GM18508 (cell line): Measurements from ENCODE around the gene GSE1.
"Not testable (repeated sequence)": the region's sequence is repeated elsewhere in the genome, so short reads cannot be mapped to it uniquely, and the experiment has no call there.

Experiments
- ATAC-seq: cut with Tn5 transposase; IDR thresholded peaks from one replicate; pipeline ENCODE4 v1.9.1; 2021; ENCODE audit warnings: moderate number of reproducible peaks; ENCODE audit not compliant: insufficient read depth, unreplicated experiment

Gene GSE1

GRCh38 chr16:85588562-85589503 lies 24.3 kb upstream of the GSE1 start:
- no peak for ATAC-seq

DNA sequence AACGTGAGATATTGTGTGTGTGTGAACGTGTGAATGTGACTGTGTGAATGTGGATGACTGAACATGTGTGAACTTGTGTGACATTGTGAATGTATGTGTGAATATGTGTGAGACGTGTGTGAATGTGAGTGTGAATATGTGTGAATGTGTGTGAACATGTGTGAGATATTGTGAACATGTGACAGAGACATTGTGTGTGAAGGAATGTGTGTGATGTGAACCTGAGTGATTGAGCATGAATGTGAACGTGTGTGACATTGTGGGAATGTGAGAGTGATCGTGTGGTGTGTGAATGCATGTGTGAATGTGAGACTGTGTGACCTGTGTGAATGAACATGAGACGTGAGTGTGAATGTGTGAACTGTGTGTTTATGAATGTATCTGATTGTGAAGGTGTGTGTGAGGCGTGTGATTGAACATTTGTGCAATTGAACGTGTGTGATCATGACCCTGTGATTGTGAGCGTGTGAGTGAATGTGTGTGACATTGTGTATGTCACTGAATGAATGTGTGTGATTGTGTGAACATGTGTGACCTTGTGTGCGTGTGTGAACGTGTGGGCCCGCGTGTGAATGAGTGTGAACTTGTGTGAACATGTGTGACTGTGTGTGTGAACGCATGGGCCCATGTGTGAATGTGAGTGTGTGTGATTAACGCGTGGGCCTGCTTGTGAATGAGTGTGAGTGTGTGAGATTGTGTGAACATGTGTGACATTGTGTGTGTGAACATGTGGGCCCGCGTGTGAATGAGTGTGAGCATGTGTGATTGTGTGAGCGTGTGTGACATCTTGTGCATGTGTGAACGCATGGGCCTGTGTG lies 23.2 kb upstream of the GSE1 start:
- ATAC-seq: no peak

DNA sequence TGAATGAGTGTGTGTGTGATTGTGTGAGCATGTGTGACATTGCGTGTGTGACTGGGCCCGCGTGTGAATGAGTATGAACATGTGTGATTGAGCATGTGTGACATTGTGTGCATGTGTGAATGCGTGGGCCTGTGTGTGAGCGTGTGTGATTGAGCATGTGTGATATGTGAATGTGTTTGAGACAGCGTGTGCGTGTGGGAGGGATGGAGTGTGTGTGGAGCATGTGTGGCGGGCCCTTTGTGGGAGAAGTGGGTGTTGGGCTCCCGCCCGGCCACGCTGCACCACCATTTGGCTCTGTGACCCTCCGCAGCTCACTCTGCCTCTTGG lies 22.7 kb upstream of the GSE1 start:
- no peak for ATAC-seq

- no peak for ATAC-seq
Measured at GRCh38 chr16:85591381-85591780, 21.7 kb upstream of the GSE1 start.

GRCh38 chr16:85592277-85592676 lies 20.8 kb upstream of the GSE1 start:
- not testable (repeated sequence) for ATAC-seq

- no peak for ATAC-seq
Measured at GRCh38 chr16:85592700-85593493, 20.2 kb upstream of the GSE1 start.

DNA sequence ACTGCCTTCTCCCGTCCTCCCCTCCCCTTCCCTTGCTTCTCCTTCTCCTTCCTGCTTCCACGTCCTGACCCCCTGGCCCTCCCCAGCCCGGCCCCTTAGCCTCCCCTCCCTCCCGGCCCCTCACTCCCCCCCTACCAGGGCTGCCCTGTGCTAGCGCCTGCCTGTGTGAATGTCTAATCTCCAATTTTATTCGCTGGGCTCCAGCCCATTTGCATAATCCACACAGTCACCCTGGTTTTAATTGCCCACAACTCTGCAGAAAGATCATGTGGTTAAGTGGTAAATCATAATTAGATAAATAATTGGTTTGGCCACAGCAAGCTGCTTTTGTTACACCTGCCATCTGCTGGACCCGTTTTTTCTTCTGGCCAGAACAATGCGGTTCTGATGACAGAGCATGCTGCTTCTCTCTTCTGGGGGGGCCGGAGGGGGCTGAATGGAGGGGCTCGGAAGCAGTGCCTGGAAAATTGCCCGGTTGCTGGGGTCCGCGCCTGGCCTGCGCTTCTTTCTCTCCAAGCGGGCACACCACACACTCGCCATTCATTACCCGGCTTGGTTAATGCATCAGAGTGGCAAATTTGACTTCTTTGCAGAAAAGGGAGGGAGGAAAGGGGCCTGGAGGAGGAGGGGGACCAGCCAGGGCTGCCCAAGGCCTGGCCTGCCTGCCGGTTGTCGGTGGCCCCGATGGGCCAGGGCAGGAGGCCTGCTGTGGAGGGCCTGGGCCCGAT lies 19.5 kb upstream of the GSE1 start:
- ATAC-seq: no peak

DNA sequence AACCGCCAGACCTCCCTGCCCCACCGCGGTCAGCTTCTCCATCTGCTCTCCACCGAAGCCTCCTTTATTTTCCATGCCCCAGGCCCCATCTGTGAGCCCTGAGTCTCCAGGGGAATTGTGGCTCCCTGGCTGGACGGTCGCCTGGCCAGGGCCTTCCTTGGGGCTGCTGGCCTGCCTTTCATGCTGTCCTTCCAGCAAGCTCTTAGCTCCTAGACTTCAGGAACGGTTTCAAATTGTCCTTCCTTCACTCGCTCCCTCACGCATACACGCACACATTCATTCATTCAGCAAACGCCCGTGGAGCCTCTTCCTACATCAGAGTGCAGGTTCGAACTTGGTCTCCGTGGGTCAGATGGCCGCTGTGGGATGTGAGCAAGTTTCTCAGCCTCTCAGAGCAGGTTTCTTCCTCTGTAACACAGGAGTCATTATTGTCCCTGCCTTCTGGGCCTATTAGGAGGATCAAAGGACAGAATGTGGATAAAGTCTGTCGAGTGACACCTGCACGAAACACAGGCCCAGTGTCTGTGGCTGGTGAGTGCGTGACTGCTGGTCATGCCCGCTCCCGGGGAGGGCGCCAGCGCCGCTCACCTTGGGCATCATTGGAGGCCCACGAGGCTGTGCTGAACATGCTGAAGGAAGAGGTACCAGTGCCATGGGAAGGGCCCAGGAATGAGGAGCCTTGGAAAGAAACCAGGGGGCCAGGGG lies 18.7 kb upstream of the GSE1 start:
- no peak for ATAC-seq

DNA sequence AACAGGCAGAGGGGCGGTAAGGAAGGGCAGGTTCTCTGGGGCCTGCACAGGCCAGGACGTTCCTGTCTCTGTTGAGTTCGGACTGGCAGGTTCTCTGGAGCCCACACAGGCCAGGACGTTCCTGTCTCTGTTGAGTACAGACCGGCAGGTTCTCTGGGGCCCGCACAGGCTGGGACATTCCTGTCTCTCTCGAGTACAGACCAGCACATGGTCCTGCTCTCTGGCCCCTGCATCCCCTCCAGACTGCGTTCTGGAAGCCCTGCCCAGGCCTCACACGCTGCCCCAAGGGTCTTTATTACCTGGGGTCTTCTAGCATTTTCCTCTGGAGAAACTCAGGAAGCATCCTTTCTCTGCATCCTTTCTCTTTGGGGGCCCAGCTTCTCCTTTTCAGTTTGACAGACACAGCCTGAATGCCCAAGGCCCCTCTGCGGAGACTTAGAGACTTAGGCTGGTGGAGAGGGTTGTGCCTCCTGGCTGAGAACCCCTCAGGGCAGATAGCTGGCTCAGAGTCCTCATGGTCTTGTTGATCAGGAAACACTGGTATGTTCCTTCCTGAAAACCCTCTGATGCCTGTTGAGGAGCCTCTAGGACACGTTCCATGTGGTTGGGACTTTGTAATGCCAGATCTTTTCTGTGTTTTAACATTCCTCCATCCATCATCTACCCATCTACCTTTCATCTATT lies 18.0 kb upstream of the GSE1 start:
- no peak for ATAC-seq

DNA sequence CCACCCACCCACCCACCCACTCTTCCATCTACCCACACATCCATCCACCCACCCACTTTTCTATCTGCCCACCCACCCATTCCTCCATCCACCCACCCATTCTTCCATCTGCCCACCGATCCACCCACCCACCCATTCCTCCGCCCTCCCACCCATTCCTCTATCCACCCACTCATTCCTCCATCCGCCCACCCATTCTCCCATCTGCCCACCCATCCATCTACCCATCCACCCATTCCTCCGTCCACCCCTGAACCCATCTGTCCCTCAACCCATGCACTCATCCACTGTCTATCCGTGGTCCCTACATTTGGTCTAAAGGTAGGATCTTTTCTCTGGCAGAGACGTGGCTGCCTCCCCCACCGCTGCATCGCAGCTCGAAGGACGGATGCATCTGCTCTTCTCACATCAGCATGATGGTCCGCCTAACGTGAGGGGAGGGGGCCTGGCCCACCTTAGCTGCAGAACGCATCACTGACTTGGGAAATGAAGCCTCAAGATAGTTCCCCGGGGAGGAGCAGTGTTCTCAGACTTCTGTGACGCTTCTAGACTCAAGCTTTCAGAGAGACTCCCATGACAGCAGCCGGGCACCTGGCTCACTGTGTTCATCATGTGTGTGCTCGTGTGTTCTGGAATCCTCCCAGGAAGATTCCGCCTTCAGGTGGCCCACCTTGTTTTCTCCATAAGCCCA lies 17.2 kb upstream of the GSE1 start:
- ATAC-seq: no peak

- ATAC-seq: no peak
Measured at GRCh38 chr16:85598141-85598540, 15.0 kb upstream of the GSE1 start.

DNA sequence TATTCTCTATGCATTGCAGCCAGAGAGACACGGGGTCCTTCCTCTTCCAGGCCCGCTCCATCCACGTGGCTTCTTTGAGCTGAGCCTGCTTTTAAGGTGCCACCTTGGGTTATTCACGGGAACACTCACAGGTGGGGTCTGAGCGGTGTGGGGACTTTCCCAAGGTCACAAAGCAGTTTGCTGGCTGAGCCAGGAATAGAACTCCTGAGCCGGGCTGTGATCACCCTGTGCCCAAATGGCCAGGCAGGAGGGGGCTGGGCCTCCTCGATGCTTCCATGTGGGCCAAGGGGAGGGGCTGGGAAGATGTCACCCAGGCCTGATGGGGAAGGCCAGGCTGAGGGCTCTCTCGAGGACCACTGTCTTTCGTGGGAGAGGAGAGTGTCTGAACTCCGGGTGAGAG lies 13.0 kb upstream of the GSE1 start:
- ATAC-seq: no peak

GRCh38 chr16:85600530-85601271 lies 12.4 kb upstream of the GSE1 start:
- no peak for ATAC-seq

DNA sequence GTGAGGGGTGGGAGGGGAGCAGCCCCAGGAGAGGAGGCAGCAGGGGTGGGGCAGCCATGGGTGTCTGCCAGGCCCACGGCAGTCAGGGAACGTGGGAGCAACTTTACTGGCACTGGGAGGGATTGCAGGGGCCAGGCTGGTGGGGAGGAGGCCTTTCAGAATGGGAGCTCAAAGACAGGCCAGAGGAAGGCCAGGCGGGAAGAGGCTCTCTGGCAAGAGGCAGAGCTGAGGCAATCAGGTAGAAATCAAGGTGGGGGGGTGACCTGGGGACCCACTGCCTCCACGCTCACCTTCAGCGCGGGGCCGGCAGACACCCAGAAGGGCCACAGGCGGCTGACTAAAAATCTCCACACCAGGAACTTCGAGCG lies 11.9 kb upstream of the GSE1 start:
- no peak for ATAC-seq

GRCh38 chr16:85601730-85602401 lies 11.3 kb upstream of the GSE1 start:
- ATAC-seq: no peak

GRCh38 chr16:85602402-85603202 lies 10.5 kb upstream of the GSE1 start:
- no peak for ATAC-seq
